SIG-M5 (cell line): ENCODE measurements around the gene SELENOO.

ENCODE experiments used
- DNase-seq: peaks from one replicate; lab custom pipeline; 2025; lab: John Stamatoyannopoulos, UW

The SELENOO gene

GRCh38 chr22:50185375-50186087, 15.3 kb upstream of the SELENOO start, which contains the start of gene TRABD:
Gene TRABD (plus strand): TSS chr22:50185913. CDS start chr22:50193061, 7,148 bp downstream.
- DNase-seq: no peak

DNA sequence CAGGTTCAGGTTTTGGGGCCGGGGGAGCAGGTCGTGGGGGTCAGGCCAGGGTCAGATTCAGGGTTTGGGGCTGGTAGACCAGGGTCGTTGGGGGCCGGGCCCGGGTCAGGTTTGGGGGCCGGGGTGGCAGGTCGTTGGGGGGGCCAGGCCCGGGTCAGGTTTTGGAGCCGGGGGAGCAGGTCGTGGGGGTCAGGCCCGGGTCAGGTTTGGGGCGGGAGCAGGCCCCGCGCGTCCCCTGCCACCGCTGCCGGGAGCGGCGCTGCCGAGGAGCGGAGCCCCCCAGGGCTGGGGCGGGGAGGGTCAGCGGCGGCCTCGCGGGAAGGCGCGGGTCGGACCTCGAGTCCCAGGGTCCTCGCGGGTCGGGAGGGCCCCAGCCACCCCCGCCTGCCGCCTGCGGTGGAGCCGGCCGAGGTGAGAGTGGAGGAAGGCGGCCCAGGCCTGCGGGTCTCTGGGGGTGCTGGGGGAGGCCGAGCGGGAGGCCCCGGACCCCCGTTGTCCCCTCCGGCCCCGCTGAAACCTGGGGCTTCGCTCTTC, 14.6 kb upstream of the SELENOO start:
- no peak for DNase-seq

- no peak for DNase-seq
These were observed 13.9 kb upstream of the SELENOO start for GRCh38 chr22:50186761-50187523.

DNA sequence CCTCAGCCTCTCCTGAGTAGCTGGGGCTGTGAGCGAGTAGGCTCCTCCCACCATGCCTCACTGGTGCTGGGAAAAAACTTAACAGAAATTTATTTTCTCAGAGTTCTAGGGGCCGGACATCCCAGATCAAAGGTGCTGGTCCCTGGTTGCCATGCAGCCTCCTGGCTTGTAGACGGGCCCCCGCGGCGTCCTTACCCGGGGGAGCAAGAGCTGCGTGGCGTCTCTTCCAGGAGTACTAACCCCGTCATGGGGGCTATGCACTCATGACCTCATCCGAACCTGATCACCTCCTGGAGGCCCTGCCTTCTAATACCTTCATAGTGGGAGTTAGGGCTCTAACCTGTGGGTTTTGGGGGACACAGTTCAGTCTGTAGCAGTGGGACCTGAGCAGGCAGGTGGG, 12.5 kb upstream of the SELENOO start:
- DNase-seq: no peak

GRCh38 chr22:50189184-50189848, 11.5 kb upstream of the SELENOO start:
- DNase-seq: no peak

DNA sequence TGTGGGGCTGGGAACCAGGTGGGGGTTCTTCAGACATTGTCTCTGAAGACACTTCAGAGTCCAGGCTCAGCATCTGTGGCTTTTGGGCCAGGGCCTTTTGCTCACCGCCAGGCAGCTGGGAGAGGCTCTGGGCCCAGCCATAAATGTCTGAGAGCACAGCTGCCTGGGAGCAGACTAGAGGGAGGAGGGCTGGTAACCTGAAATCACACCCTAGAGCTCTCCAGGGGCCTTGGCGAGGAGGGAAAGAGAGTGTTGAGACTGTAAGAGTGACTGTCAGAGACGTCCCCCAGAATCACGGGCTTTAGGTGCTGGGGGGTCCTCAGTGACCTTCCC, 11.0 kb upstream of the SELENOO start:
- no peak for DNase-seq

DNA sequence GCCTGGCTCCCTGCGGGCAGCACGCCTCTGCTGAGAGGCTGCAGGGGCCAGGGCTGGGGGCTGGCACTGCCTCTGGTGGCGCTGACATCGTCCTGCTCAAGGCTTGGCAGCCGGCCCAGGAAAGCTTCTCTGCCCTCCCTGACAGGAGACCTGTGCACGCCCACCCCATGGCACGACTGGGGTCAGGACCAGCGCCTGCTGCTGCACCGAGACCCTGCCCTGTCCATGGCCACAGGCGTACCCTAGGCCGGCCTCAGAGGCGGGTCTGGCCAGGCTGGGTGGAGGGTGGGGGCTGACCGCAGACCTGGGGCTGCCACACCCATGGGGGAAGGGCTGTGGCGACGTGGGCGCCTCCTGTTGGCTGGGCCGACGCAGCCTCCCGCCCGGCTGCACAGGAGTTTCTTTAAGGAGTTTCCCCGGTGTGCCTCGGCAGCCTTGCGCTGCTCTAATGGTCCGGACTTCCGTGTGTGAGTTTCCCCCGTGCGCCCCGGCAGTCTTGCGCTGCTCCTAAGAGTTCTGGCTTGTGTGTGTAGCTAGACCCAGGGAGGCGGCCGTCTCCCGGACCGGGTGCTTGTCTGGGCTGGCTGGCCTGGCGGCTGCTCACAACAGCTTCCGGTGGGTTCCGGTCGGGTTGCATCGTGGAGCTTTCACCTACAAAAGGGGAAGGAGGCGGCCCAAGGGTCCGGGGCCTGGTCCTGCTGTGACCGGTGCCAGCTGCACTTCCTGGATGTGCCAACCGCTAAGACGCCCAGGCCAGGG, 10.4 kb upstream of the SELENOO start:
- DNase-seq: no peak

GRCh38 chr22:50190941-50191741, 9.7 kb upstream of the SELENOO start:
- DNase-seq: peak; percentile 75

GRCh38 chr22:50192436-50193204, 8.2 kb upstream of the SELENOO start:
- DNase-seq: no peak

DNA sequence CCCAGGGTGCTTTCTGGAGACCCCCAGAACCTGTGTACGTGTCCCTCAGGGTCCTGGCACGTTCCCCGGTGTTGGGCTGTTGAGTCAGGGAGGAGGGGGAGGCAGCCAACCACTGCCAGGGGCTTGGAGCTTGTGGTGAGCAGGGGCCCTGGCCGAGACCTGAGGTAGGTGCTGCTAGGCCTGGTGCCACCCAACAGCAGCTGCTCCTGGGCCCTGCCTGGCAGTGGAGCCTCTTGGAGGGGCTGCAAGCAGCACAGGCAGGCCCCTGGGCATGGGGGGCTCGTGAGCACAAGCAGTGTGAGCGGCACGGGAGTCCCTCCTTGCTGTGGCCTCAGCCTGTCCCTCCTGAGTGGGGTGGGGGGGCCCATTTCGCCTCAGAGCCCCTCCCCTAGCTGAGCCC, 7.2 kb upstream of the SELENOO start:
- no peak for DNase-seq

- DNase-seq: no peak
These were observed 6.6 kb upstream of the SELENOO start for GRCh38 chr22:50194037-50194805.

DNA sequence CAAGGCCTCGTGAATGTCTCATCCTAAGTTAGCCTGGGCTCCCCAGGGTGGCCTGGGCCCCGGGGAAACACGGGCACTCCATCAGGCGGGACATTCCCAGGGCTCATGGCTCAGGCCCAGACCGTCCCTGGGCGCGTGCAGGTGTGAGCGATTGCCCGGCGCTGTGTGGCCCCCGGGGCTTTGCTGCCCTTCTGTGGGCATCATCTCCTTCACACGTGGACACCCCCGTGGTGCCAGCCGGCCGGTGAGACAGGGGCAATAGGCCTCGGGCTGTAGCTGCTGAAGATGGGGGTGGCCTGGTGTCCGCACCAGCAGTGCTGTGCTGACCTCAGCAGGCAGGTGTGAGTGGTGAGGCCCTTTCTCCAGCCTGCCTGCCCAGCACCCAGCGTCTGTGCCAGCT, 4.6 kb upstream of the SELENOO start:
- DNase-seq: no peak

GRCh38 chr22:50197000-50197800, 3.6 kb upstream of the SELENOO start:
- no peak for DNase-seq

DNA sequence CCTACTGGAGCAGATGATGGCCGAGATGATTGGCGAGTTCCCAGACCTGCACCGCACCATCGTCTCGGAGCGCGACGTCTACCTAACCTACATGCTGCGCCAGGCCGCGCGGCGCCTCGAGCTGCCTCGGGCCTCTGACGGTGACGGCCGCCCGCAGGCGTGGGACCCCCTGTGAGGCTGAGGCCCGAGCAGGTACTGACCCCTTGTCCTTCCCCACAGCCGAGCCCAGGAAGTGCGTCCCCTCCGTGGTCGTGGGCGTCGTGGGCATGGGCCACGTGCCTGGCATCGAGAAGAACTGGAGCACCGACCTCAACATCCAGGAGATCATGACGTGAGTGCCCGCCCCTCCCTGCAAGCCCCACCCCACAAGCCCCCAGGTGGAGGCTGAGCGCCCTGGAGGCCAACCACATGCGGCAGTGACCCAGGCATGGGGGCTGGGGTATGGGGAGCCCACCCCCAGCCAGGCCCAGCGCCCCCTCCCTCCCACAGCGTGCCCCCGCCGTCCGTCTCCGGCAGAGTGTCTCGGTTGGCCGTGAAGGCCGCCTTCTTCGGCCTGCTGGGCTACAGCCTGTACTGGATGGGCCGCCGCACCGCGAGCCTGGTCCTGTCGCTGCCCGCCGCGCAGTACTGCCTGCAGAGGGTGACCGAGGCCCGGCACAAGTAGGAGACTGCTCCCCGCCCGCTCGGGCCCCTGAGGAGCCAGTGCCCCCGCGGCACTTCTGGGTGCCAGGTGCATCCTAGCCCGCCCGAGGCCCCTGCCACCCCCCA, 2.8 kb upstream of the SELENOO start:
- DNase-seq: no peak

GRCh38 chr22:50198624-50199017, 2.2 kb upstream of the SELENOO start:
- DNase-seq: no peak

- DNase-seq: no peak
These were observed 1.5 kb upstream of the SELENOO start for GRCh38 chr22:50199251-50199721.

GRCh38 chr22:50199829-50200460, 866 bp upstream of the SELENOO start:
- DNase-seq: no peak
